Aortic smooth muscle cell (primary cell): ENCODE measurements around the gene BMP3. TPM values are rescaled to one million over a fixed set of nuclear protein-coding genes. Genes with fewer than 3 reads are reported as not detected.

Experiments used
- total RNA-seq: library from RNA; depleted of rRNA; stranded (reverse); fragments of >200 nt; gene quantifications from 2 replicates; pipeline ENCODE4 v1.2.3, GENCODE V29; 2014

The BMP3 gene
- under 0.01 and 0.12 TPM in 2 replicates for total RNA-seq

DNA sequence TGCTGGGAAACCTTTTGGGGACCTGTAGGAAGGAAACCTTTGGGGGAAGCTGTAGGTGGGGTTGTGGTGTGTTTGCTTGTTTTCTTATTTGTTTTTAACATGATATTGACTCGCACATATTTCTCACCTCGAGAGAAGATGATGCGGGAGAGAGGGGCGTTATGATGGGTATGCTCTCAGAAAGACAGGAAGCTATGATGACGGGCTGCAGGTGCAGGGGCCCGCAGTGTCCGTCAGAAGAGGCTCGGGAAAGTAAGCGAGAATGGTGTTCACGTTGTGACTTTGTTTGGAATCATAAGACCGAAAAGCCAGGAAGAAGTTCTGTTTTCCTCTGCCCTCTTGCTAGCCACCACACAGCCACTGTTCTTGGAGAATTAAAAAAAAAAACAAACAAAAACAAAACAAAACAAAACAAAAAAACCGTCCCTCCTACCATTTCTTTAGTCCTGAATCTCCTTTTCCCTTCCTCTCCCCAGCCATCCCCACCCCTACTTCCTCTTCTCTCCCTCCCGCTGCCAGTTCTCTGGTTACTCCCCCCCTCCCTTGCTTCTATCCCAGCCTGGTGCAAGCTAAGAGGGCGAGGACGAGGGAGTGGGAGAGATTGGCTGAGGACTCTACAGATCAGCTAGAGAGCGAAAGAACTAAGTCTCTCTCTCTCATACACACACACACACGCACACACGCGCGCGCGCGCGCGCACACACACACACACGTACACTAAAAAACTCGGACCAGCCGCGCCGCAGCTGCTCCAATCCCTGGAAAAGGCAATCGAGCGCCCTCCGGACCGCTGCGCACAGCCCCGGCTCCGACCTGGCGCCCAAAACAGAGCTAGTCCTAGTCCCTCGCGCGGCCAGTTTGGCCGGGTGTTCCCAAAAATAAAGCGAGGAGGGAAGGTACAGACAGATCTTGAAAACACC, at the start of gene BMP3:
BMP3 (plus strand) TSS at position 648 of the 920 bp plus-strand sequence. CDS start 577 bp downstream, outside the sequence.

Other genes with a start within 250 kb of the BMP3 start
- gene PRKG2, start 184.5 kb downstream of the BMP3 start, total RNA-seq, result 0.56 and 0.79 TPM in 2 replicates